ENCODE measurements around the gene TM9SF4.

DNA sequence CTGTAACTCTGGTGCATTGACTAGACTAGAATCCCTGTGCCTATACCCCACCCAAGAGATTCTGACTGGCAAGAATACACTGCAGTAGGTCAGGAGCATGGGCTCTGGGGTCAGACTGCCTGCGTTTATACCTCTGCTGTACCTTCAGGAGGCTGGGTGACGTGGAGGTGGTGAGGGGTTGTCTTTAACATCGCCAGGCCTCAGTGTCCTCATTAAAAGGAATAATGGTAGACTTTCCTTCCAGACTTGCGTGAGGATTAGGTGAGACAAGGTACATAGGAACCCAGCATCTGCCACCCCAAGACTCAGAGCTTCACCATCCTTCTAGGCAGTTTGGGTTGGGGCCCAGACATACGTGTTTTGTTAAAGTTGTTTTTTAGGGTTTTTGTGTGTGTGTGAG lies 44.3 kb downstream of the TM9SF4 start:
- no peak for TF ChIP-seq POLR2A (IDR thresholded peaks at IDR 0.05)
- TF ChIP-seq POLR2AphosphoS5 (IDR thresholded peaks at IDR 0.05) = no peak
- TF ChIP-seq, protein P1, sequence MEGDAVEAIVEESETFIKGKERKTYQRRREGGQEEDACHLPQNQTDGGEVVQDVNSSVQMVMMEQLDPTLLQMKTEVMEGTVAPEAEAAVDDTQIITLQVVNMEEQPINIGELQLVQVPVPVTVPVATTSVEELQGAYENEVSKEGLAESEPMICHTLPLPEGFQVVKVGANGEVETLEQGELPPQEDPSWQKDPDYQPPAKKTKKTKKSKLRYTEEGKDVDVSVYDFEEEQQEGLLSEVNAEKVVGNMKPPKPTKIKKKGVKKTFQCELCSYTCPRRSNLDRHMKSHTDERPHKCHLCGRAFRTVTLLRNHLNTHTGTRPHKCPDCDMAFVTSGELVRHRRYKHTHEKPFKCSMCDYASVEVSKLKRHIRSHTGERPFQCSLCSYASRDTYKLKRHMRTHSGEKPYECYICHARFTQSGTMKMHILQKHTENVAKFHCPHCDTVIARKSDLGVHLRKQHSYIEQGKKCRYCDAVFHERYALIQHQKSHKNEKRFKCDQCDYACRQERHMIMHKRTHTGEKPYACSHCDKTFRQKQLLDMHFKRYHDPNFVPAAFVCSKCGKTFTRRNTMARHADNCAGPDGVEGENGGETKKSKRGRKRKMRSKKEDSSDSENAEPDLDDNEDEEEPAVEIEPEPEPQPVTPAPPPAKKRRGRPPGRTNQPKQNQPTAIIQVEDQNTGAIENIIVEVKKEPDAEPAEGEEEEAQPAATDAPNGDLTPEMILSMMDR (IDR thresholded peaks at IDR 0.05) = no peak

Data from transverse colon (tissue), 4 donors.